A204.1 (cell line): ENCODE data around the gene HOXB8.

Experiments used
- FAIRE-seq: peaks from 2 replicates; lab custom pipeline; 2012; peaks lifted over from hg19 to GRCh38; lab: Jason Lieb, UNC

HOXB8 gene

GRCh38 chr17:48615047-48615962, at the start of gene HOXB8:
Gene HOXB8, minus strand, starts transcription at chr17:48615292. Its CDS starts 588 bp downstream, at chr17:48614704.
- no peak for FAIRE-seq

GRCh38 chr17:48663134-48663924, 48.2 kb upstream of the HOXB8 start:
- no peak for FAIRE-seq

GRCh38 chr17:48655913-48656312, 40.8 kb upstream of the HOXB8 start:
- FAIRE-seq: no peak

- no peak for FAIRE-seq
Observed at GRCh38 chr17:48649741-48650140, 34.6 kb upstream of the HOXB8 start.

- no peak for FAIRE-seq
Observed at GRCh38 chr17:48647963-48648245, 32.8 kb upstream of the HOXB8 start.

- FAIRE-seq: no peak
Observed at GRCh38 chr17:48647103-48647962, 32.2 kb upstream of the HOXB8 start.

- no peak for FAIRE-seq
Observed at GRCh38 chr17:48646183-48647102, 31.4 kb upstream of the HOXB8 start.

- FAIRE-seq: no peak
Observed at GRCh38 chr17:48645639-48646182, 30.6 kb upstream of the HOXB8 start.

GRCh38 chr17:48644910-48645557, 29.9 kb upstream of the HOXB8 start:
- no peak for FAIRE-seq

GRCh38 chr17:48644159-48644558, 29.1 kb upstream of the HOXB8 start:
- FAIRE-seq: no peak

GRCh38 chr17:48643697-48644012, 28.6 kb upstream of the HOXB8 start:
- FAIRE-seq: no peak

GRCh38 chr17:48642843-48643696, 28.0 kb upstream of the HOXB8 start:
- no peak for FAIRE-seq

- FAIRE-seq: no peak
Observed at GRCh38 chr17:48642059-48642842, 27.2 kb upstream of the HOXB8 start.

GRCh38 chr17:48641541-48642058, 26.5 kb upstream of the HOXB8 start:
- no peak for FAIRE-seq

GRCh38 chr17:48640858-48641180, 25.7 kb upstream of the HOXB8 start:
- FAIRE-seq: no peak

- FAIRE-seq: no peak
Observed at GRCh38 chr17:48639982-48640857, 25.1 kb upstream of the HOXB8 start.

GRCh38 chr17:48639136-48639535, 24.0 kb upstream of the HOXB8 start:
- no peak for FAIRE-seq
